IMR-90 (cell line): ENCODE measurements around the gene UBXN1. TPM values are rescaled to one million over a fixed set of nuclear protein-coding genes. Genes with fewer than 3 reads are reported as not detected.

Experiments used
- ATAC-seq: fragments of 200-7000 bp; cut with Tn5 transposase; 2 replicates; pipeline ENCODE4 v1.9.1; 2020; ENCODE audit warnings: low read depth, mild to moderate bottlenecking, moderate library complexity
- BruUV-seq: library from RNA; stranded (reverse); fragments of 400-500 nt; replicated peaks from 2 replicates; lab custom pipeline; 2021; lab: Mats Ljungman, UMichigan
- CTCF ChIA-PET: fragments of 300-600 bp; formaldehyde crosslinking; extraction: SDS; loops from one replicate; lab custom pipeline; 2021; ENCODE audit warnings: antibody characterized with exemption; lab: Yijun Ruan, JAX
- POLR2A ChIA-PET: fragments of 300-600 bp; sonication (Branson Sonifier 250); formaldehyde crosslinking; loops from one replicate; lab custom pipeline; 2022; ENCODE audit warnings: antibody characterized with exemption; ENCODE audit not compliant: unreplicated experiment; lab: Charles Lee
- DNase-seq: peaks from one replicate; pipeline ENCODE4 v3.0.0; 2013
- H2AFZ ChIP-seq: replicated peaks from 2 replicates; pipeline ENCODE3; 2013; ENCODE audit warnings: low read length, mild to moderate bottlenecking; ENCODE audit not compliant: poor library complexity
- H2AK5ac ChIP-seq: 2 replicates; pipeline ENCODE4 v1.6.1; 2013; ENCODE audit warnings: low read depth, low read length, inconsistent platforms
- H2AK9ac ChIP-seq: replicated peaks from 2 replicates; pipeline ENCODE3; 2013; ENCODE audit warnings: mild to moderate bottlenecking, low read depth, low read length, moderate library complexity; ENCODE audit not compliant: poor library complexity
- H2BK120ac ChIP-seq: 2 replicates; pipeline ENCODE4 v1.6.1; 2013; ENCODE audit warnings: low read depth, low read length, inconsistent platforms
- H2BK15ac ChIP-seq: 3 replicates; pipeline ENCODE4 v1.6.1; 2013; ENCODE audit warnings: low read depth, low read length, inconsistent platforms
- H2BK20ac ChIP-seq: 2 replicates; pipeline ENCODE4 v1.6.1; 2013; ENCODE audit warnings: low read depth, mild to moderate bottlenecking, inconsistent platforms, low read length, moderate library complexity
- H2BK5ac ChIP-seq: 2 replicates; pipeline ENCODE4 v1.6.1; 2013; ENCODE audit warnings: mild to moderate bottlenecking, low read depth, low read length, inconsistent platforms; ENCODE audit not compliant: poor library complexity, severe bottlenecking
- H3K14ac ChIP-seq: replicated peaks from 2 replicates; pipeline ENCODE4 v1.6.1; 2013; ENCODE audit warnings: low read depth, low read length, inconsistent platforms
- H3K18ac ChIP-seq: 2 replicates; pipeline ENCODE4 v1.6.1; 2013; ENCODE audit warnings: low read depth, low read length, control low read depth
- H3K23ac ChIP-seq: 2 replicates; pipeline ENCODE4 v1.6.1; 2013; ENCODE audit warnings: low read depth, low read length, inconsistent platforms
- H3K27ac ChIP-seq: 2 replicates; pipeline ENCODE4 v1.5.1; 2013; ENCODE audit warnings: mild to moderate bottlenecking, control low read depth, low read length; ENCODE audit not compliant: insufficient read depth
- H3K27me3 ChIP-seq: 2 replicates; pipeline ENCODE4 v1.6.1; 2013; ENCODE audit warnings: low read length; ENCODE audit not compliant: control insufficient read depth, insufficient read depth
- H3K36me3 ChIP-seq: 2 replicates; pipeline ENCODE4 v1.6.1; 2013; ENCODE audit warnings: low read length, mixed read lengths; ENCODE audit not compliant: control insufficient read depth, insufficient read depth
- H3K4ac ChIP-seq: 2 replicates; pipeline ENCODE4 v1.6.1; 2013; ENCODE audit warnings: low read depth, low read length, inconsistent platforms
- H3K4me1 ChIP-seq: 2 replicates; pipeline ENCODE4 v1.6.1; 2013; ENCODE audit warnings: low read length, mixed read lengths; ENCODE audit not compliant: control insufficient read depth, insufficient read depth
- H3K4me2 ChIP-seq: 2 replicates; pipeline ENCODE4 v1.6.1; 2013; ENCODE audit warnings: low read depth, mild to moderate bottlenecking, control low read depth, low read length, moderate library complexity
- H3K4me3 ChIP-seq: 2 replicates; pipeline ENCODE4 v1.5.1; 2013; ENCODE audit warnings: low read depth, mild to moderate bottlenecking, control low read depth, low read length, moderate library complexity; ENCODE audit not compliant: insufficient read depth
- H3K56ac ChIP-seq: 2 replicates; pipeline ENCODE4 v1.6.1; 2013; ENCODE audit warnings: low read length, inconsistent platforms; ENCODE audit not compliant: insufficient read depth; ENCODE audit errors: extremely low read depth
- H3K79me1 ChIP-seq, 2 experiments: 2 replicates each; pipeline ENCODE4 v1.6.1; 2013; ENCODE audit warnings: low read length in 2 of 2, inconsistent platforms in 1 of 2, low read depth in 1 of 2
- H3K9ac ChIP-seq: 2 replicates; pipeline ENCODE4 v1.6.1; 2013; ENCODE audit warnings: low read depth, low read length, control low read depth
- H3K9me1 ChIP-seq: 2 replicates; pipeline ENCODE4 v1.6.1; 2013; ENCODE audit warnings: low read length, inconsistent platforms; ENCODE audit not compliant: insufficient read depth
- H3K9me3 ChIP-seq: 2 replicates; pipeline ENCODE4 v1.6.1; 2013; ENCODE audit warnings: low read length; ENCODE audit not compliant: control insufficient read depth, insufficient read depth
- H4K20me1 ChIP-seq: 2 replicates; pipeline ENCODE4 v1.6.1; 2013; ENCODE audit warnings: low read length, inconsistent platforms; ENCODE audit not compliant: insufficient read depth
- H4K5ac ChIP-seq: 2 replicates; pipeline ENCODE4 v1.6.1; 2013; ENCODE audit warnings: mild to moderate bottlenecking, low read depth, low read length, control low read depth
- H4K8ac ChIP-seq, 2 experiments: 2 replicates each; pipeline ENCODE4 v1.6.1; 2013; ENCODE audit warnings: low read depth in 2 of 2, low read length in 2 of 2, control low read depth in 1 of 2, inconsistent platforms in 1 of 2
- H4K91ac ChIP-seq: 2 replicates; pipeline ENCODE4 v1.6.1; 2013; ENCODE audit warnings: low read depth, low read length, inconsistent platforms; ENCODE audit not compliant: insufficient read depth
- BHLHE40 ChIP-seq: fragments of 150-350 bp; IDR thresholded peaks from 2 replicates; pipeline ENCODE4 v1.6.1; 2016; ENCODE audit warnings: mild to moderate bottlenecking, low read depth, low read length
- CEBPB ChIP-seq: IDR thresholded peaks from 2 replicates; pipeline ENCODE4 v1.6.1; 2012; ENCODE audit warnings: low read depth, low read length, improper control_type of control experiment
- CHD1 ChIP-seq: IDR thresholded peaks from 2 replicates; pipeline ENCODE4 v1.6.1; 2012; ENCODE audit warnings: low read depth, low read length, improper control_type of control experiment
- CTCF ChIP-seq: conservative IDR thresholded peaks from 2 replicates; pipeline ENCODE4 v1.5.1; 2012; ENCODE audit warnings: mild to moderate bottlenecking, low read depth, low read length, improper control_type of control experiment
- ELK1 ChIP-seq: fragments of 150-350 bp; IDR thresholded peaks from 2 replicates; pipeline ENCODE4 v1.6.1; 2016; ENCODE audit warnings: low read depth, mild to moderate bottlenecking, low read length, moderate library complexity, borderline replicate concordance
- FOS ChIP-seq: fragments of 150-350 bp; IDR thresholded peaks from 2 replicates; pipeline ENCODE4 v1.6.1; 2016; ENCODE audit warnings: low read depth, low read length
- MAFK ChIP-seq: IDR thresholded peaks from 2 replicates; pipeline ENCODE4 v1.6.1; 2012; ENCODE audit warnings: low read depth, low read length, improper control_type of control experiment
- MAZ ChIP-seq: IDR thresholded peaks from 2 replicates; pipeline ENCODE4 v1.6.1; 2012; ENCODE audit warnings: low read depth, mild to moderate bottlenecking, low read length, improper control_type of control experiment, moderate library complexity, borderline replicate concordance
- MXI1 ChIP-seq: IDR thresholded peaks from 2 replicates; pipeline ENCODE4 v1.6.1; 2012; ENCODE audit warnings: low read depth, mild to moderate bottlenecking, low read length, moderate library complexity, borderline replicate concordance
- NFE2L2 ChIP-seq: fragments of 150-350 bp; IDR thresholded peaks from 2 replicates; pipeline ENCODE4 v1.6.1; 2016; ENCODE audit warnings: low read depth, mild to moderate bottlenecking, low read length
- POLR2A ChIP-seq: IDR thresholded peaks from 2 replicates; pipeline ENCODE4 v1.6.1; 2012; ENCODE audit warnings: mild to moderate bottlenecking, low read depth, low read length
- RAD21 ChIP-seq: IDR thresholded peaks from 2 replicates; pipeline ENCODE4 v1.6.1; 2012; ENCODE audit warnings: low read length, improper control_type of control experiment
- RCOR1 ChIP-seq: IDR thresholded peaks from 2 replicates; pipeline ENCODE4 v1.6.1; 2012; ENCODE audit warnings: mild to moderate bottlenecking, low read length, improper control_type of control experiment; ENCODE audit not compliant: insufficient replicate concordance
- RFX5 ChIP-seq: IDR thresholded peaks from 2 replicates; pipeline ENCODE4 v1.8.0; 2012; ENCODE audit warnings: low read depth, mild to moderate bottlenecking, low read length, moderate library complexity
- SMC3 ChIP-seq: fragments of 150-350 bp; IDR thresholded peaks from 2 replicates; pipeline ENCODE4 v1.6.1; 2016; ENCODE audit warnings: low read depth, mild to moderate bottlenecking, antibody characterized with exemption, low read length, moderate library complexity
- USF2 ChIP-seq: fragments of 150-350 bp; IDR thresholded peaks from 2 replicates; pipeline ENCODE4 v1.6.1; 2017; ENCODE audit warnings: mild to moderate bottlenecking, antibody characterized with exemption, low read length, low read depth
- WGBS, 2 experiments: methylation state at CpG; one replicate each; pipeline versions ENCODE4 v1.1.5 to v1.1.7; 2013; ENCODE audit warnings: missing lambda C conversion rate in 2 of 2; ENCODE audit not compliant: insufficient read length in 1 of 2; ENCODE audit errors: extremely low coverage in 2 of 2; 5-methylcytosine and 5-hydroxymethylcytosine counted together
- dilution Hi-C: fragments of 300-500 bp; cut with HindIII; formaldehyde crosslinking; loops from one replicate; pipeline ENCODE4 v1.14.3; 2018; ENCODE audit warnings: low sequenced_read_pairs; ENCODE audit not compliant: unreplicated experiment
- in situ Hi-C: fragments of 300-500 bp; cut with MboI; formaldehyde crosslinking; loops from 3 replicates; pipeline ENCODE4 v1.14.3; 2019; ENCODE audit warnings: low sequenced_read_pairs, inconsistent platforms, mixed read lengths
- intact Hi-C: fragments of 100-400 bp; cut with micrococcal nuclease; formaldehyde crosslinking; loops from 2 replicates; pipeline ENCODE4 v1.10.0; 2022
- polyA plus RNA-seq, 3 experiments: library from polyadenylated mRNA; depleted of rRNA; stranded (reverse); fragments of >200 nt; gene quantifications; 2 replicates each; pipeline ENCODE4 v1.2.3, GENCODE V29; 2012; ENCODE audit warnings: low replicate concordance in 1 of 3
- total RNA-seq: library from RNA; depleted of rRNA; stranded (reverse); fragments of >200 nt; gene quantifications from 2 replicates; pipeline ENCODE4 v1.2.3, GENCODE V29; 2012

UBXN1 gene
- total and polyA plus RNA-seq, 2 of the 4 experiments (the other 2 are of a cell fraction): 50.0 to 81.6 TPM

GRCh38 chr11:62708793-62709192 lies 29.9 kb upstream of the UBXN1 start:
- Histone ChIP-seq H3K4me1 (peaks cover 20% of the 10 kb centered on the region), H3K14ac (peak overlapping the region; percentile 88), H2AFZ (peak overlapping the region; percentile 90), H3K9me1 (peaks cover 17% of the 10 kb centered on the region), H4K8ac (peak overlapping the region; percentile 93 to 97), H2BK5ac (peak overlapping the region; percentile 53), H2AK9ac (peak overlapping the region; percentile 97), H3K27me3 (no peaks in the 10 kb centered on the region), H2AK5ac (peak overlapping the region; percentile 58), H3K18ac (peak overlapping the region; percentile 64; the same call in 1 of the 2 replicates), H3K9me3 (no peaks in the 10 kb centered on the region), H3K36me3 (peaks cover 22% of the 10 kb centered on the region), H3K9ac (peak overlapping the region; percentile 82), H2BK120ac (no peak overlapping the region), H2BK15ac (no peak overlapping the region), H2BK20ac (no peak overlapping the region), H4K5ac (peak overlapping the region; percentile 86), H4K20me1 (no peaks in the 10 kb centered on the region), H3K79me1 (peaks cover 20 to 62% of the 10 kb centered on the region in 2 experiments), H3K27ac (peak overlapping the region; percentile 86), H3K4me2 (peak overlapping the region; percentile 86), H3K4ac (peak overlapping the region; percentile 86), H3K23ac (peak overlapping the region; percentile 55; the same call in 1 of the 2 replicates), H4K91ac (peak overlapping the region; percentile 72), H3K4me3 (peak overlapping the region; percentile 54), H3K56ac (peak overlapping the region; percentile 77)
- TF ChIP-seq ELK1 (no peak), NFE2L2 (no peak), POLR2A (no peak), MAZ (no peak), FOS (no peak), MAFK (no peak), RFX5 (no peak), CEBPB (no peak), CHD1 (no peak), RAD21 (no peak), MXI1 (no peak), CTCF (no peak), SMC3 (no peak), BHLHE40 (no peak), RCOR1 (no peak), USF2 (no peak)
- WGBS, 2 experiments: 16% methylated on average over 2 of the region's 7 CpGs; no CpG with 5 or more reads in 1 of the 2 experiments
- BruUV-seq: no TSS peak
- DNase-seq (no peak), ATAC-seq (no peak)
- ChIA-PET CTCF (no interaction called here), POLR2A (interaction anchor here (0.7 kb wide), 1 partner anchor 135 kb away, joined by 3 read pairs; the partner anchor contains the start of gene EEF1G)
- in situ Hi-C loops (no loop called here), dilution Hi-C loops (no loop called here), intact Hi-C loops (no loop called here)
